Ovary (tissue), 3 donors: Measurements from ENCODE around the gene RFX8.

ENCODE experiments used
- POLR2A ChIP-seq: fragments of 450-650 bp; IDR thresholded peaks from one replicate; pipeline ENCODE4 v1.6.1; 2017; ENCODE audit warnings: antibody characterized with exemption, mild to moderate bottlenecking, moderate library complexity
- TF ChIP-seq, protein P1 (sequence below), 3 donors: fragments of 450-650 bp in 2 of 3; fragments of 200-600 bp in 1 of 3; IDR thresholded peaks; one replicate each; pipeline versions ENCODE4 v1.5.1 to v1.8.0; 2016 to 2022; ENCODE audit warnings: antibody characterized with exemption in 3 of 3, mild to moderate bottlenecking in 1 of 3
- donor health status: DM: no; HTN: no; CAD: no.

DNA sequence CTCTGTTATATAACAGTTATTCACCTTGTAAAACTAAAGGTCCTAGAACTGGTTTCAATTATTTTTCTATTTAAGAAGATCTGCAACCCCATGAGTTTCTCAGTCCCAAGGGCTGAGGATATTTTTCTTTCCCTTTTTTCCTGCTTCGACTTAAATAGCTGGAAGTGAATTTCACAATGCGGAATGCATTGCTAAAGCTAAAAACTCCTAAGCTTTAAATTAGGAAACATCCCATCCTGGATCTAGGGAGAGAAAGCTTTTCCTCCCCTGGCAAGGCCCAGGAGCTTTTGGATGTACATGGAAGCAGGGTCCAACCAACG is 1.4 kb downstream of the RFX8 start:
- TF ChIP-seq POLR2A = no peak
- TF ChIP-seq, protein P1, sequence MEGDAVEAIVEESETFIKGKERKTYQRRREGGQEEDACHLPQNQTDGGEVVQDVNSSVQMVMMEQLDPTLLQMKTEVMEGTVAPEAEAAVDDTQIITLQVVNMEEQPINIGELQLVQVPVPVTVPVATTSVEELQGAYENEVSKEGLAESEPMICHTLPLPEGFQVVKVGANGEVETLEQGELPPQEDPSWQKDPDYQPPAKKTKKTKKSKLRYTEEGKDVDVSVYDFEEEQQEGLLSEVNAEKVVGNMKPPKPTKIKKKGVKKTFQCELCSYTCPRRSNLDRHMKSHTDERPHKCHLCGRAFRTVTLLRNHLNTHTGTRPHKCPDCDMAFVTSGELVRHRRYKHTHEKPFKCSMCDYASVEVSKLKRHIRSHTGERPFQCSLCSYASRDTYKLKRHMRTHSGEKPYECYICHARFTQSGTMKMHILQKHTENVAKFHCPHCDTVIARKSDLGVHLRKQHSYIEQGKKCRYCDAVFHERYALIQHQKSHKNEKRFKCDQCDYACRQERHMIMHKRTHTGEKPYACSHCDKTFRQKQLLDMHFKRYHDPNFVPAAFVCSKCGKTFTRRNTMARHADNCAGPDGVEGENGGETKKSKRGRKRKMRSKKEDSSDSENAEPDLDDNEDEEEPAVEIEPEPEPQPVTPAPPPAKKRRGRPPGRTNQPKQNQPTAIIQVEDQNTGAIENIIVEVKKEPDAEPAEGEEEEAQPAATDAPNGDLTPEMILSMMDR (IDR thresholded peaks at IDR 0.05) = no peak
